NCI-H748 (cell line): ENCODE data around the gene SORBS1.
A peak's percentile ranks its signal among the peaks of the same experiment; 100 is the strongest.
"Not testable (repeated sequence)": the region's sequence is repeated elsewhere in the genome, so short reads cannot be mapped to it uniquely, and the experiment has no call there.

Experiments used
- DNase-seq: peaks from one replicate; lab custom pipeline; 2025; ENCODE audit not compliant: unreplicated experiment; lab: John Stamatoyannopoulos, UW

SORBS1 gene

DNA sequence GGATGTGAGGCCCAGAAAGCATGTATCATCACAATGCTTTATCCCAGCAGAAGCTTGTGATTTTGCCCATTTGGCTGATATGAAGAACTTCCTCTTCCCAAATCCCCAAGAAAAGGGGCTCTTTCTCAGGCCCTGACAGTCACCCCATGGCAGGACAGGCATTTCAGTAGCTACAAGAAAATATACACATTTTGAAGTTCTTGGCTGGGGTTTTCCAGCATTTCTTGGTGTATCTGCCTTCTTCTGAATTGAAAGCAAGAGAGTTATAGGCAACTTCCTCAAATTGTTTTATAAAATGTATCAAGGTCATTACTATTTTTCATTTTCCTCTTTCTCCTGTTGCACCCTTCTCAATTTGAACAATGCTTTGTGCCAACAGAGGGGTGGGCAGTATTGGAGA lies 207.1 kb downstream of the SORBS1 start:
- no peak for DNase-seq

DNA sequence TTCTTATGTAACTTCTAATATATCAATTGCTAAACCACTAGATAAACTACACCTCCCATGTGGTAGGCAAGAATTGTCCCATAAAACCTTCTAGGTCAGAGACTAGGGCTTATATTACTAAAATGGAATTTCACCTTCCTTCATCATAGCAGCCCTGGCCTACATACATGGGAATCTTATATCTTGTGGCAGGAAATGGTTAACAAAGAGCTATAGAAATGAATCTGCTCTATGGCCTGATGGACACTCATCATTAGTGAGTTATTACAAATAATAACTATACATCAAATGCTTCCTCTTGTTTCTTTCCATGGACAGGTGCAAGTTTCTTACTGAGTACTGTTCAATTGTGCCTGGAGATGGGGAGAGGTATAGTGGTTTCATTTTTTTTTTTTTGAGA lies 208.0 kb downstream of the SORBS1 start:
- no peak for DNase-seq

DNA sequence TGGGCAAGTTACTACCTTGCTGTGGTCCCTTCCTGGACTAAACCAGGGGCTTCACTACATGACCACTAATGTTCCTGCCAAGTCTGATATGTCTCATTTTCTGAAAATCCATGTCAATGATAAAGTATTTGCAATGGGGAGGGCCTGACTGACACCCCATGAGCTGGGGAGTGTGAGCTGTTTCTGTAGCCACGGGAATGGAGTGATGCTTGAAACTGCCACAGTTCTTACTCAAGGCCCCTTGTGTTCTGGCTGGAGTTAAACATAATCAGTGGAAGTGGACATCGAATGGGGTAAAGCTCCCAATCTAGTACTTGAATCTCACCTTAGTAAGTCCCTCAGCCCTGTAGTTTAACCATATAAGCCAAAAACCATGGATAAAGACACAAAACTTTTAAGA lies 208.5 kb downstream of the SORBS1 start:
- no peak for DNase-seq

DNA sequence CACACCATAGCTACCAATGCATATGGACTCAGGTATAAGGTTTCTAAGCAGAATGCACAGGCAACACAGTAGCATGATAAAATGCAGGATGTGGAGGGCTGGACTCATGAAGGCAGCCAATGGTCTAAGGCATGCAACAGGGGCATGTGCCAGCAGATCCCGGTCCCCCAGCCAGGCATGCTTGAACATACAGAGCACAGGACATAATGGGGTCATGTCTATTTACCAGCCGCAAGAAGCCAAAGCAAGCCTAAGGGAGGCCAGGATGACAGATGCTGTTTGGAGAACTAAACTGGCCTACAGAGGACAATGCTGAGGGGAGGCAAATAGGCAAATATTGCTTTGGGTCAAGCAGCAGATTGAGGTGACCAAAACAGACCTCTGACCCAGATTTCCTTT lies 210.3 kb downstream of the SORBS1 start:
- peak; percentile 2 for DNase-seq

DNA sequence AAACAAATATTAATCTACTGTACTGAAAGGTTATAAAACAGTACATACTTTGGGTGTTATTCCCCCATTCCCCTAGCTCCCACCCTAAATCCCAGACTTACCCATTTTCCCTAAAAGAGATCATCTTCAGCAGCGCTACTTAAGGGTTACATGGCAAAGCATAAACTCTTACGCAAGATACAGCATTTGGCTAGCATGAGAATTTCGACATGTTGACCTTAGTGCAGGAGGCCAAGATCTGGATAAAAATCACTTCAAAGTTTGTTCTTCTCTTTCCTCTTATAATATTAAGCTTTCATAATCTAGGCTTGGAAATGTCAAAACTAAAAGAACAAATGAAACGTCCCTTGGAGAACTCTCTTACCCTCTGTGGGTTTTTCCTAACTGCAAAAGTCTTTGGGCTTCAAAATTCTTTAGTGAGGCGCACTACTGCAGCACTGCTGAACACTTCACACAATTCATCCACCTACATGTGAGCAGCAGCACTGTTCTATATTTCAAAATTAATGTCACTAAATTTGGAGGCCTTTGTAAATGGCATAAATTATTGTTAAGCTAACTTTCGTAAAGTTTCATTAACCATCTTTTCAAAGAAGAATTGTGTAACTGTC lies 210.8 kb downstream of the SORBS1 start:
- DNase-seq = no peak

DNA sequence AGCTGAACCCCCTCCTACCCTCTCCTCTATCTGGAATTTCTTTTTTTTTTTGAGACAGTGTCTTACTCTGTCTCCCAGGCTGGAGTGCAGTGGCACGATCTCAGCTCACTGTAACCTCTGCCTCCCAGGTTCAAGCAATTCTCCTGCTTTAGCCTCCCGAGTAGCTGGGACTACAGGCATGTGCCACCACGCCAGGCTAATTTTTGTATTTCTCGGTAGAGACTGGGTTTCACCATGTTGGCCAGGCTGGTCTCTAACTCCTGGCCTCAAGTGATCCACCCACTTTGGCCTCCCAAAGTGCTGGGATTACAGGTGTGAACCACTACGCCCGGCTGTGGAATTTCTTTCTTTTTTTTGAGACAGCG lies 213.8 kb downstream of the SORBS1 start:
- not testable (repeated sequence) for DNase-seq

DNA sequence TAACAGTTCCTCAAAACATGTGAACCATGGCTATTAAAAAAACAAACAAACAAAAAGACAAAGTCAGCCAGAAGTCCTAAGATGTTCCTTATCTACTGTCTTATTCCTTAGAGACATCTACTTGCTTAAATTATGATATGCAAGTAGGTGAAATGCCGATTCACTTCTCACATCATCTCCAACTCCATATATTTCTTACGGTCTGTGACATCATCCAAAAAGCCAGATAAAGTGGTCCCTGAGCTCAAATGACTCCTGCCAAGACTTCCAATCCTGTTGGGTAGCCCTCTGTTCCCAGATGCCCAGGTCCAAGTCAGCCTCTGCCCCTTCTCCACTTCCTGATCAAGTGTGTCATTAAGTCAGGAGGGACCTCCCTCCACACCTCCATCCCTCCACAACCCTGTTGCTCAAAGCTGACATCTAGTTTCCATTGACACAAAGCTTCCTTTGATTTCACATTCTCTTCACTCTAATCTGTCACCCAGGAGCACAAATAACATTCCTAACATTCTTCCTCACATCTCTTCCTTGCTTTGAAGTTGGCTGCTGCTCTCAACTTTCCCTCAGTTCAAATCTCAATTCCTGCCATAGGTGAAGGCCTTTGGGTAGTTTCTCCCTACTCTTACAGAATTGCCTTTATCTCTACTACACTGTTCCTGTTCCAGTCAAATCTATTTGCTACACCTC lies 214.3 kb downstream of the SORBS1 start:
- DNase-seq = no peak

DNA sequence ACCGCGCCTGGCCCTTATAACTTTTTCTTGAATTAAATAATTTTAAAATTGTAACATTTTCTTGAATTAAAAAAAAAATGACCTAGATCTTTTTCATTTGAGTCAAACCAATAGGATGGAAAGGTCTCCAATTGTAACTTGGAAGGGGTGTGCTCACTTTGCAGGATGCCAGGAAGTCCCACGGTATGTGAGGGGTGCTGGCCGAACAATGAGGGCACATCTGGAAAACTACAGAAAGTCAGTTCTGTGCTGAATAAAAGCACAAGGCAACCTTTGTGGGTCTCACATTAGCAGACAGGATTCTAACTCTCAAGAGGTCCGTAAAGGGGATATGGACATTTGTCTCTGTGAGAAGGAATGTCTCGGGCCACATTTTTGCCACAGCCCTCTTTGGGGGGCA lies 217.6 kb downstream of the SORBS1 start:
- DNase-seq = no peak

DNA sequence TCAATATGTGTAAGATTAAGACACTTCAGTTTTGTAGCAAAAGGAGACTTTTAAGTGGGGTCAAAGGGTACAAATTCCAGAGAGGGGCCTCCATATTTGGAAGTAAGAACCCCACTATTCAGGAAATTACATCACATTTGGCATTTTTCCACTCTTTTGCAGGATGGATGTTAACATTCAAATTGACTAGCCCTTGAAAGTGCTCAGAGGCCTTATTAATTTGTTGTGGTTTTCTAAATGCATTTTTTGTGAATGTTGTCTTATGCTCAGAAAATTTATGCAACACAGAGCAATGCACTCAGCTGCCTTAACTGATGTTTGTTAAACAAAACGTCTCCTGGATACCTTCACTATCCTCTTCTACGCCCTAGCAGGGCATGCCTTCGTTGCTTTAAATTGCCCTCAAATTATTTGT lies 219.4 kb downstream of the SORBS1 start:
- DNase-seq = no peak

DNA sequence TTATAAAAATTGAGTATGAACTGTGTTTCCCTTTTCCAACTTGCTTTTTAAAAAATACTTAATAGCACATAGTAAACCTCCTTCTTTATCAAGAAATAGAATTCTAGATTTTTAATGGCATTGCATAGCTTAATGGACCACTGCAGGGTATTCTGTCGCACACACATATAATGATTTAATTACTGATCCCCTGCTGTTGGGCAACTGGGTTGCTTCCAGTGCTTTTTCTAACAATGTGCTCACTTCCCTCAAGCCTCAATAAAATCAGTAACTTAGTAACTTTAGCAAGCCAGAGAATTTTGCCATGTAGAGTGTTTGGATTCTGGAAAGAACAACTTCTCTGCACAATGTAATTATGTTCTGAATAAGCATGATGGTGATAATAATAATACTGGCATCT lies 221.3 kb downstream of the SORBS1 start:
- no peak for DNase-seq

DNA sequence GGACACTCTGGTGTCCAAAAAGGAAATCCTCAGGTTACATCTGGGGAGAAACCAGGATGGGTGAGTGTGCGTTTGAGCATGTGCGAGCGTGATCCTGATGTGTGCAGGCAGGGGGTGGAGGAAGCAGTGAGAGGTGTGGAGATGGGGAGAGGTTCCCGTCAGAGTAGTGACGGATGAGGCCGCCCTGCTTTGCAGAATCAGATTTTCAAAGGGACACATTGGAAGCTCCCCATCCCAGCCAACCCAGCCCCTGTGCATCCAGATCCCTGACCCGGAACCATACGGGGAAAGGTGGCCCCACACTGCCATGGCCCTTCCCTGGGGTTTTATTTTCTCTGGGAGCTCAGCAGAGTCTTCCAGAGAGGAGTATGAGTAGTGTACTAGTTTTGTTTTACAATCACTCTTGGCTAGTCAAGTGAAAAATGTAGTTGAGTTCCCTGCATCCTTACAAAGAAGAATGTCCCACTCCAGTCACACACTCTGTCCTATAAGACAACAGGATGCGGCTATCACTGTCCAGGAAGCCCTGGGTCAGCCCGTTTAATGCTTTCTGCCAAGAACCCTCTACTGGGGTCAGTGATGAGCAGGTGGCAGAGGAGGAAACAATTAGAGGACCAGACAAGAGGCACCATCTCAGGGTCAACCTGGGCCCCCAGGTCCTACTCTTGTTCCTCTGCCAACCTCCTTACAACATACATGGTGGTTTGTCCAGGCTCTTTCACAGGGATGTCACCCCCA lies 223.6 kb downstream of the SORBS1 start:
- no peak for DNase-seq

DNA sequence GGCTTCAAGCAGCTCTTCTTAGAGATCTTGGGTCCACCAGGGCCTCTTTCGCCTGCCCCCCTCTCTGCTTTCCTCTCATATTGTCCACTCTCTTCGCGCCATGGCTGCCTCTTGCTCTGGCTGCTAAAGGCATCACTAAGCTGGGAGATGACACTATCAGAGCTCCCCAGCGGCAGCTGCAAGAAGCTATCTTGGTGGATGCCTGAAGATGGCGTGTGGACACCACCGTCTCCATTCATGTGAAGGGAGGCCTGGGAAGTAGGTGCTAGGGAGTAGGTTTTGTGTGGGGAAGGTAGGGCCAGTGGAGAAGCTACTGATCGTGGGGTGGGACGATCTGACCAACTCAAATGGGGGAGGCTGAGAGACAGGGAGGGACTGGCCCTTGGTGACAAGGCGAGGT lies 224.5 kb downstream of the SORBS1 start:
- DNase-seq = no peak

DNA sequence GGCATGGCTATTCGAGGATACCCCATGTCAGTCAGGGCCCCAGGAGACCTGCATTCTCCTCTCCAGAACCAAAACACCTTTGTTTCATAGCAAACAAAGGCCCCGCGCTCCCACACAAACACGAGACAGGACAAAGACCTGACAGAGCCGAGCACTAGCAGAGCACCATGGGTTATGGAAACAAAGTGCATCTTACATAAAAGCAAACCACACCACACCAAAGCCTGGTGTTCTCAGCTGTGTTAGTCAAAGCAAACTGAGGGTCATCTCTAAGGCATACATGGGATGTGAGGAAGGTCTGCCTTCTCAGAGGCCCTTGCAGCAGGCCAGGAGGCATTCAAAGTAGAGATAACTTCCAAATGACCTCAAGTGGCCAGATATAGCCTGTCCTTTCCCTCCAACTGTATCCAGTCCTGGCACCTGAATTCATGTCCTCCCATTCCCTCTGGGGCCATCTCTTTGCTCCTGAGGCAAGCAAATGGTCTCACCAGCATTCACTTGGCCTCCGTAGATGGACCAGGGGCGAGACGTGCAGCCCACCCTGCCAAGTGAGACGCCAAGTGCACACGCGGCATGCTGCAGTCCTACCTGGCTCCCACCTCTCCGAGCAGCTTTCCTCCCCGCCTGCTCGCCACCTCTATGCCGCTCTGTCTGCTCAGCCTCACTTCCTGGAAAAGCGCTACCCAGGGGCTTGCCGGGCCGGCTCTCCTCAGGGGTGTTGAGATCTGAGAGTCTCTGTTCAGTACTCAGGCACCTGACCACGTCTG lies 225.1 kb downstream of the SORBS1 start:
- DNase-seq = no peak

DNA sequence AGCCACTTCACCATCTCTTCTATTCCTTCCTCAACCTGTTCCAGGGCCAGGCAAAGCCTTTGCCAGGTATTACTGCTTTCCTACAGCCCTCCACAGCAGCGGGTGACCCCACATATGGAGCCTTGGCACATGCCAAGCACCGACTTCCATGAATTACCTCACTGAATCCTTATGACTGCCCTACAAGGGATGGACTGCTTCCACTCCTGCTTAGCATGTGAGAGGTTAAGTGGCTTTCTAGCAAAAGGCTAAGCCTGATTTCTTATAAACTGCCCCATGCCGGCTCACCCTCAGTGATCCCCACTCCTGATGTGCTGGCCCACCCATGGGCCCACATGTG lies 226.4 kb downstream of the SORBS1 start:
- DNase-seq = no peak

DNA sequence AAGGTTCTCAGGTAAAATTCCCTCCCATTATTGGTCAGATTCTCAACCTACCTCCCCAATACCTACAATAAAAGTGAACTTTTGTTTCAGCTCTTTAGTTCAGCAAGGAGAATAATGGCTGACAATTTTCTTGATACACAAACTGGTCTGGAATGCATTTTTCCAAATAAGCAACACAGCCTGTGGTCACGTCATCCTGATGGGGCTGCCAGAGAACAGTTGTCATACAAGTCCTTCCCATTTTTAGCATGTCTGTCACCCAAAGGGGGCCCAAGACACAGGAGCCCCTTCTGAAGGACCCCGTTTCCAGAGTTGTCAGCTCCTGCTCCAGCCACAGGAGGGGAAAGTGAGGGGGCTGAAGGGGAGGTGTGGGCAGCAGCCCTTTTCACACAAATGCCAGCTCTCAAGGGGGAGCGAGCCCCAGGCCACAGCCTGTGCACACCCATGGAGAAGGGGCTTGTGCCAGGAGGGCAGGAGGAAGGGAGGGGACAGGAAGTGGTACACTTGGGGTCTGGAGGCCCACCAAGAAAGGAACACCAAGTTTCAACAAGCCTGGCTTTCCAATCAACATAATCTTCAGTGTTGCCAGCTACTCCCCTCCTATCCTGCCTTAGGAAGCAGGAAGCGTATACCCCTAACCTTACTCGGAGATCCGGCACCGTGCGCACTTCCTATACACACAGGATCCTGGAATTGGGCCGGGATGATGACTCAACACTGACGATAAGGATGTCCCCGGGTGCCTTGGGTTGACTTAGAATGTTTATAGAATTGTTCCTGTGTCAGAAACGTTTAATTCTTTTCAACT lies 227.0 kb downstream of the SORBS1 start:
- no peak for DNase-seq

DNA sequence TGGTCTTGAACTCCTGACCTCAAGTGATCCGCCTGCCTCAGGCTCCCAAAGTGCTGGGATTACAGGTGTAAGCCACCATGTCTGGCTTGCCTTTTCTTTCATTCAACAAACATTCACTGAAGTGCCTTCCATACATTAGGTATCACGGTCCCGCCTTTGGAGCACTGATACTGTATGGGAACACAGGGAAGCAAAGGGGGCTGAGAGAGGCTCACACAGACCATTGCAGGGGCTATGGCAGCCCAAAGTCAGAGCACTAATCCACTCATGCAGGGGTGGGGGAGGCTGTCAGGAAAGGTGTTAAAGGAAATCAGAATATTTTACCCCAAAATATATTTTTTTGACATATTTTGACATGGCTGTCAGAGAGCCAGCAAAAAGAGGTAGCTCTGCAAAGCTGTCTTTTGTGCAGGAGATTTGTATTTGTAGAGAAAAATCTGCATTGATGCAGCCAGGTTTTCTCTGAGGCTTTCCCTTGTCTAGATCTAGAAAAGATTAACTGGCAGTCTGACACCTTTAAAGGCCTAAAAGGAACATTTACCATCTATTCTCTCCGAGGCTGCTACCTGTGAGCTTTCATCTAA lies 228.4 kb downstream of the SORBS1 start:
- no peak for DNase-seq

DNA sequence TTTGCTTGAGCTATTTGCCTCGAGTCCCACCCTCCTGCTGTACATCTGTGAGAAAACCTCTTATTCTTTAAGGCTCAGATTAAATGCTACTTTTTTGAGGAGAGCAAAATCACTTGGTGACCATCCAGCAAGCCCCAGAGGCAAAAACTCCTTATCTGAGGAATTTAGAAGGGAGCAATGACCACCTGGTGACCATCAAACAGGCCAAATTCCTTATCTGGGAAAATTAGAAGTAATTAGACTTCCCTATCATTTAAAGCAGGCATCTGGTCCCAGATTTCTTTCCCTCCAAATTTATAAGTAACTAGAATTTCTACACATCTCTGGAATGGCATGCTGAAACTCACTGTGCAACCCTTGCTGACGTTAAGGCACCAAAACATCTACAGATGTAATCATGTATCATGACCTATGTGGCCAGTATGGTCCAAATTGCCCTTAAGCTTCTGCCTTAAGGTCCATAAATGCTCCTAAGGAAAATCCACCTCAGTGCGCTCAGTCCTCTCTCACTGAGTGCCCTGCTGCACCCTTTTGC lies 229.5 kb downstream of the SORBS1 start:
- DNase-seq = no peak

DNA sequence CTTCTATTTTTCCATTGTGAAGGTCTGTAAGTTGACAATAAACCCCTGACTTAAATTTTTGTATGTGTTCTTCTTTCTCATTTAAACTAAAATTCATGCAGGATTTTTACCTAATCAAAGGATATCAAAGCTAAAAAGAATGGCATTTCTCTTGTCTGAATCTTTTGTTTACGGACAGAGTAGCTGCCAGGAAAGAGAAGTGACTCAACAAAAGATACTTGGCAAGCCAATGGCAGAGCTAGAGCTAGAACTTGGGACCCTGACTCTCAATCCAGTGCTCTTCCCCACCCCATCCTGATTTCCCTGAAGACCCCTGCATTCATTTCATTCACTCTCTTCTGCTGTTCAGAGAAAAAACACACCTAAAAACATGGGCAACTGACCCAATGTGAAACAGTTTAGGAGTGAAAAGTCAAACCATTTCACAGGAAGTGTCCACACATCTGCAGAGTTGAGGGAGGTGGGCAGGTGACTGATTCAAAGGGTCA lies 230.2 kb downstream of the SORBS1 start:
- DNase-seq = no peak

DNA sequence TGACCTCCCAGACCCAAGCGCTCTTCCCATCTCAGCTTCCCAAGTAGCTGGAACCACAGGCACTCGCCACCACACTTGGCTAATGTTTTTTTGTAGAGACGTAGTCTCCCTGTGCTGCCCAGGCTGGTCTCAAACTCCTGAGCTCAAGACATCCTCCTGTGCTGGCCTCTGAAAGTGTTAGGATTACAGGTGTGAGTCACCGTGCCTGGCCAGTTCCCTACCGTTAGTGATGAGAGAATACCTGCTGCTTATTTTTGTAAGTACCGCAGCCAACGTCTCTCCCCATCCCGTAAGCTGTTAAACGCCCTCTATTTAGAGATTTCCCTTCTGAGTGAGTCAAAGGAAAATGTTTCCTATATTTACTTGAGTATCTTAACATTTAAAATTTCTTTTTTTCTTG lies 231.9 kb downstream of the SORBS1 start:
- DNase-seq = no peak

DNA sequence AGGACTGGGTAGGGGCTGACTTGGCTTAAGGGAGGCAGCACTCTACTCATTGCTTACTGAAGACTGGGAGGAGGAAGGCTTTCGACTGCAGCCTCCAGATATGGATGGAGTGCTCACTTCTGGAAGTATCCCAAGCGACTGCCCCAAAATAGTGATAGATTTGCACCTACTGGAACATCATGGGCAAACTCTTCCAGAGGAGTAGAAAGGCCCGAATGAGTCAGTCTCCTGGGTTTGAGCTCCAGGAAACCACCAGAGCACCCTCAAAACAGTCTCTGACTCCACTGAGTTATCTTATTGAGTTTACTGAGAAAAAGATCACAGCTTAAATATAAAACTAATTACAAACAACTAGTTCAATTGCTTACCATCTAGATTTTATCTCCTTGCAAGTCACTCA lies 233.2 kb downstream of the SORBS1 start:
- no peak for DNase-seq
